ENCODE data around the gene SPSB4.

- TF ChIP-seq POLR2AphosphoS5 (IDR thresholded peaks at IDR 0.05) (no peak), POLR2A (IDR thresholded peaks at IDR 0.05) (no peak), CTCF (IDR thresholded peaks at IDR 0.05) (no peak)
These were observed 30.9 kb downstream of the SPSB4 start for GRCh38 chr3:141082064-141082463.
